Liver (tissue), 3 donors: ENCODE results near the gene PRRG4.

Experiments used
- CTCF ChIP-seq: fragments of 150-350 bp; IDR thresholded peaks from 2 replicates; pipeline ENCODE4 v1.5.1; 2017; ENCODE audit warnings: improper control_type of control experiment, low read depth, low read length; ENCODE audit not compliant: missing input control
- EGR1 ChIP-seq, 2 donors: IDR thresholded peaks; 2 replicates each; pipeline ENCODE4 v1.6.1; 2016 to 2018; ENCODE audit warnings: antibody characterized with exemption in 2 of 2, low read depth in 2 of 2
- FOXA1 ChIP-seq: IDR thresholded peaks from 2 replicates; pipeline ENCODE4 v1.6.1; 2016; ENCODE audit warnings: antibody characterized with exemption
- GABPA ChIP-seq, 2 donors: IDR thresholded peaks in 1 of 2; conservative IDR thresholded peaks in 1 of 2; 2 replicates each; pipeline ENCODE4 v1.6.1; 2016; ENCODE audit warnings: antibody characterized with exemption in 2 of 2, mild to moderate bottlenecking in 1 of 2, moderate library complexity in 1 of 2
- JUND ChIP-seq, 2 donors: IDR thresholded peaks; 2 replicates each; pipeline ENCODE4 v1.6.1; 2016; ENCODE audit warnings: antibody characterized with exemption in 2 of 2
- MAX ChIP-seq: IDR thresholded peaks from 2 replicates; pipeline ENCODE4 v1.6.1; 2016; ENCODE audit warnings: antibody characterized with exemption
- RAD21 ChIP-seq, 2 donors: IDR thresholded peaks; 2 replicates each; pipeline ENCODE4 v1.6.1; 2016; ENCODE audit warnings: antibody characterized with exemption in 2 of 2, mild to moderate bottlenecking in 2 of 2
- REST ChIP-seq: IDR thresholded peaks from 2 replicates; pipeline ENCODE4 v1.6.1; 2016; ENCODE audit warnings: antibody characterized with exemption, mild to moderate bottlenecking
- SP1 ChIP-seq: IDR thresholded peaks from 2 replicates; pipeline ENCODE4 v1.6.1; 2018; ENCODE audit warnings: antibody characterized with exemption, mild to moderate bottlenecking
- TAF1 ChIP-seq: conservative IDR thresholded peaks from 2 replicates; pipeline ENCODE4 v1.6.1; 2016; ENCODE audit warnings: antibody characterized with exemption, mild to moderate bottlenecking
- YY1 ChIP-seq: IDR thresholded peaks from 2 replicates; pipeline ENCODE4 v1.6.1; 2016; ENCODE audit warnings: antibody characterized with exemption, mild to moderate bottlenecking
- donor health status: healthy.
- donor health status: healthy.

- TF ChIP-seq FOXA1 = no peak
- no peak for TF ChIP-seq CTCF
- TF ChIP-seq MAX = no peak
- no peak for TF ChIP-seq GABPA (IDR thresholded peaks at IDR 0.05 in 1 of 2, conservative IDR thresholded peaks at IDR 0.05 in 1 of 2)
- TF ChIP-seq SP1 = no peak
- TF ChIP-seq RAD21 (IDR thresholded peaks at IDR 0.05) = no peak
- no peak for TF ChIP-seq REST
- TF ChIP-seq EGR1 (IDR thresholded peaks at IDR 0.05; ENCODE audit: low read depth in 2 of 2) = no peak
- TF ChIP-seq YY1 = no peak
- no peak for TF ChIP-seq TAF1
- no peak for TF ChIP-seq JUND (IDR thresholded peaks at IDR 0.05)
Observed at GRCh38 chr11:32819187-32819586, 10.5 kb upstream of the PRRG4 start.
